Stimulated activated CD8-positive, alpha-beta memory T cell treated with anti-CD3 and anti-CD28 coated beads, Interleukin-15, amount 100 ng/mL, for 24 hours (primary cell): Measurements from ENCODE around the gene MPDZ.

Source experiments
- DNase-seq: peaks from one replicate; pipeline ENCODE4 v3.0.0-alpha.2; 2020; ENCODE audit warnings: low read depth

The MPDZ gene

GRCh38 chr9:13181652-13182051 is 97.8 kb downstream of the MPDZ start:
- no peak for DNase-seq

- DNase-seq = no peak
Measured at GRCh38 chr9:13179257-13179656, 100.2 kb downstream of the MPDZ start.

GRCh38 chr9:13175732-13176131 is 103.8 kb downstream of the MPDZ start:
- no peak for DNase-seq

- no peak for DNase-seq
Measured at GRCh38 chr9:13174906-13175639, 104.4 kb downstream of the MPDZ start.

- no peak for DNase-seq
Measured at GRCh38 chr9:13173553-13173952, 105.9 kb downstream of the MPDZ start.

GRCh38 chr9:13171261-13171660 is 108.2 kb downstream of the MPDZ start:
- DNase-seq = no peak

- DNase-seq = no peak
Measured at GRCh38 chr9:13166996-13167395, 112.5 kb downstream of the MPDZ start.

GRCh38 chr9:13165956-13166355 is 113.5 kb downstream of the MPDZ start:
- DNase-seq = no peak

- no peak for DNase-seq
Measured at GRCh38 chr9:13165236-13165945, 114.1 kb downstream of the MPDZ start.

GRCh38 chr9:13163946-13164345 is 115.5 kb downstream of the MPDZ start:
- DNase-seq = no peak

GRCh38 chr9:13163287-13163686 is 116.2 kb downstream of the MPDZ start:
- DNase-seq = no peak

GRCh38 chr9:13160051-13160450 is 119.4 kb downstream of the MPDZ start:
- no peak for DNase-seq

- no peak for DNase-seq
Measured at GRCh38 chr9:13158986-13159385, 120.5 kb downstream of the MPDZ start.

GRCh38 chr9:13151489-13151888 is 128.0 kb downstream of the MPDZ start:
- no peak for DNase-seq

GRCh38 chr9:13149454-13149853 is 130.0 kb downstream of the MPDZ start:
- DNase-seq = no peak

GRCh38 chr9:13146840-13147239 is 132.7 kb downstream of the MPDZ start:
- no peak for DNase-seq

- DNase-seq = no peak
Measured at GRCh38 chr9:13145340-13145739, 134.2 kb downstream of the MPDZ start.

- DNase-seq = no peak
Measured at GRCh38 chr9:13144166-13144775, 135.2 kb downstream of the MPDZ start.

- no peak for DNase-seq
Measured at GRCh38 chr9:13143281-13143680, 136.2 kb downstream of the MPDZ start.

- DNase-seq = no peak
Measured at GRCh38 chr9:13142776-13143175, 136.7 kb downstream of the MPDZ start.

- no peak for DNase-seq
Measured at GRCh38 chr9:13141629-13142028, 137.9 kb downstream of the MPDZ start.

GRCh38 chr9:13140843-13141592 is 138.5 kb downstream of the MPDZ start:
- no peak for DNase-seq
